IMR-90 (cell line): ENCODE data around the gene SPATA31C1. TPM values are rescaled to one million over a fixed set of nuclear protein-coding genes. Genes with fewer than 3 reads are reported as not detected.

Experiments used
- ATAC-seq: fragments of 200-7000 bp; cut with Tn5 transposase; 2 replicates; pipeline ENCODE4 v1.9.1; 2020; ENCODE audit warnings: low read depth, mild to moderate bottlenecking, moderate library complexity
- BruUV-seq: library from RNA; stranded (reverse); fragments of 400-500 nt; replicated peaks from 2 replicates; lab custom pipeline; 2021; lab: Mats Ljungman, UMichigan
- CTCF ChIA-PET: fragments of 300-600 bp; formaldehyde crosslinking; extraction: SDS; loops from one replicate; lab custom pipeline; 2021; ENCODE audit warnings: antibody characterized with exemption; lab: Yijun Ruan, JAX
- POLR2A ChIA-PET: fragments of 300-600 bp; sonication (Branson Sonifier 250); formaldehyde crosslinking; loops from one replicate; lab custom pipeline; 2022; ENCODE audit warnings: antibody characterized with exemption; ENCODE audit not compliant: unreplicated experiment; lab: Charles Lee
- DNase-seq: peaks from one replicate; pipeline ENCODE4 v3.0.0; 2013
- H2AFZ ChIP-seq: replicated peaks from 2 replicates; pipeline ENCODE3; 2013; ENCODE audit warnings: low read length, mild to moderate bottlenecking; ENCODE audit not compliant: poor library complexity
- H2AK5ac ChIP-seq: 2 replicates; pipeline ENCODE4 v1.6.1; 2013; ENCODE audit warnings: low read depth, low read length, inconsistent platforms
- H2AK9ac ChIP-seq: replicated peaks from 2 replicates; pipeline ENCODE3; 2013; ENCODE audit warnings: mild to moderate bottlenecking, low read depth, low read length, moderate library complexity; ENCODE audit not compliant: poor library complexity
- H2BK120ac ChIP-seq: 2 replicates; pipeline ENCODE4 v1.6.1; 2013; ENCODE audit warnings: low read depth, low read length, inconsistent platforms
- H2BK15ac ChIP-seq: 3 replicates; pipeline ENCODE4 v1.6.1; 2013; ENCODE audit warnings: low read depth, low read length, inconsistent platforms
- H2BK20ac ChIP-seq: 2 replicates; pipeline ENCODE4 v1.6.1; 2013; ENCODE audit warnings: low read depth, mild to moderate bottlenecking, inconsistent platforms, low read length, moderate library complexity
- H2BK5ac ChIP-seq: 2 replicates; pipeline ENCODE4 v1.6.1; 2013; ENCODE audit warnings: mild to moderate bottlenecking, low read depth, low read length, inconsistent platforms; ENCODE audit not compliant: poor library complexity, severe bottlenecking
- H3K14ac ChIP-seq: replicated peaks from 2 replicates; pipeline ENCODE4 v1.6.1; 2013; ENCODE audit warnings: low read depth, low read length, inconsistent platforms
- H3K18ac ChIP-seq: 2 replicates; pipeline ENCODE4 v1.6.1; 2013; ENCODE audit warnings: low read depth, low read length, control low read depth
- H3K23ac ChIP-seq: 2 replicates; pipeline ENCODE4 v1.6.1; 2013; ENCODE audit warnings: low read depth, low read length, inconsistent platforms
- H3K27ac ChIP-seq: 2 replicates; pipeline ENCODE4 v1.5.1; 2013; ENCODE audit warnings: mild to moderate bottlenecking, control low read depth, low read length; ENCODE audit not compliant: insufficient read depth
- H3K27me3 ChIP-seq: 2 replicates; pipeline ENCODE4 v1.6.1; 2013; ENCODE audit warnings: low read length; ENCODE audit not compliant: control insufficient read depth, insufficient read depth
- H3K36me3 ChIP-seq: 2 replicates; pipeline ENCODE4 v1.6.1; 2013; ENCODE audit warnings: low read length, mixed read lengths; ENCODE audit not compliant: control insufficient read depth, insufficient read depth
- H3K4ac ChIP-seq: 2 replicates; pipeline ENCODE4 v1.6.1; 2013; ENCODE audit warnings: low read depth, low read length, inconsistent platforms
- H3K4me1 ChIP-seq: 2 replicates; pipeline ENCODE4 v1.6.1; 2013; ENCODE audit warnings: low read length, mixed read lengths; ENCODE audit not compliant: control insufficient read depth, insufficient read depth
- H3K4me2 ChIP-seq: 2 replicates; pipeline ENCODE4 v1.6.1; 2013; ENCODE audit warnings: low read depth, mild to moderate bottlenecking, control low read depth, low read length, moderate library complexity
- H3K4me3 ChIP-seq: 2 replicates; pipeline ENCODE4 v1.5.1; 2013; ENCODE audit warnings: low read depth, mild to moderate bottlenecking, control low read depth, low read length, moderate library complexity; ENCODE audit not compliant: insufficient read depth
- H3K56ac ChIP-seq: 2 replicates; pipeline ENCODE4 v1.6.1; 2013; ENCODE audit warnings: low read length, inconsistent platforms; ENCODE audit not compliant: insufficient read depth; ENCODE audit errors: extremely low read depth
- H3K79me1 ChIP-seq, 2 experiments: 2 replicates each; pipeline ENCODE4 v1.6.1; 2013; ENCODE audit warnings: low read length in 2 of 2, inconsistent platforms in 1 of 2, low read depth in 1 of 2
- H3K9ac ChIP-seq: 2 replicates; pipeline ENCODE4 v1.6.1; 2013; ENCODE audit warnings: low read depth, low read length, control low read depth
- H3K9me1 ChIP-seq: 2 replicates; pipeline ENCODE4 v1.6.1; 2013; ENCODE audit warnings: low read length, inconsistent platforms; ENCODE audit not compliant: insufficient read depth
- H3K9me3 ChIP-seq: 2 replicates; pipeline ENCODE4 v1.6.1; 2013; ENCODE audit warnings: low read length; ENCODE audit not compliant: control insufficient read depth, insufficient read depth
- H4K20me1 ChIP-seq: 2 replicates; pipeline ENCODE4 v1.6.1; 2013; ENCODE audit warnings: low read length, inconsistent platforms; ENCODE audit not compliant: insufficient read depth
- H4K5ac ChIP-seq: 2 replicates; pipeline ENCODE4 v1.6.1; 2013; ENCODE audit warnings: mild to moderate bottlenecking, low read depth, low read length, control low read depth
- H4K8ac ChIP-seq, 2 experiments: 2 replicates each; pipeline ENCODE4 v1.6.1; 2013; ENCODE audit warnings: low read depth in 2 of 2, low read length in 2 of 2, control low read depth in 1 of 2, inconsistent platforms in 1 of 2
- H4K91ac ChIP-seq: 2 replicates; pipeline ENCODE4 v1.6.1; 2013; ENCODE audit warnings: low read depth, low read length, inconsistent platforms; ENCODE audit not compliant: insufficient read depth
- BHLHE40 ChIP-seq: fragments of 150-350 bp; IDR thresholded peaks from 2 replicates; pipeline ENCODE4 v1.6.1; 2016; ENCODE audit warnings: mild to moderate bottlenecking, low read depth, low read length
- CEBPB ChIP-seq: IDR thresholded peaks from 2 replicates; pipeline ENCODE4 v1.6.1; 2012; ENCODE audit warnings: low read depth, low read length, improper control_type of control experiment
- CHD1 ChIP-seq: IDR thresholded peaks from 2 replicates; pipeline ENCODE4 v1.6.1; 2012; ENCODE audit warnings: low read depth, low read length, improper control_type of control experiment
- CTCF ChIP-seq: conservative IDR thresholded peaks from 2 replicates; pipeline ENCODE4 v1.5.1; 2012; ENCODE audit warnings: mild to moderate bottlenecking, low read depth, low read length, improper control_type of control experiment
- ELK1 ChIP-seq: fragments of 150-350 bp; IDR thresholded peaks from 2 replicates; pipeline ENCODE4 v1.6.1; 2016; ENCODE audit warnings: low read depth, mild to moderate bottlenecking, low read length, moderate library complexity, borderline replicate concordance
- FOS ChIP-seq: fragments of 150-350 bp; IDR thresholded peaks from 2 replicates; pipeline ENCODE4 v1.6.1; 2016; ENCODE audit warnings: low read depth, low read length
- MAFK ChIP-seq: IDR thresholded peaks from 2 replicates; pipeline ENCODE4 v1.6.1; 2012; ENCODE audit warnings: low read depth, low read length, improper control_type of control experiment
- MAZ ChIP-seq: IDR thresholded peaks from 2 replicates; pipeline ENCODE4 v1.6.1; 2012; ENCODE audit warnings: low read depth, mild to moderate bottlenecking, low read length, improper control_type of control experiment, moderate library complexity, borderline replicate concordance
- RAD21 ChIP-seq: IDR thresholded peaks from 2 replicates; pipeline ENCODE4 v1.6.1; 2012; ENCODE audit warnings: low read length, improper control_type of control experiment
- RCOR1 ChIP-seq: IDR thresholded peaks from 2 replicates; pipeline ENCODE4 v1.6.1; 2012; ENCODE audit warnings: mild to moderate bottlenecking, low read length, improper control_type of control experiment; ENCODE audit not compliant: insufficient replicate concordance
- RFX5 ChIP-seq: IDR thresholded peaks from 2 replicates; pipeline ENCODE4 v1.8.0; 2012; ENCODE audit warnings: low read depth, mild to moderate bottlenecking, low read length, moderate library complexity
- SMC3 ChIP-seq: fragments of 150-350 bp; IDR thresholded peaks from 2 replicates; pipeline ENCODE4 v1.6.1; 2016; ENCODE audit warnings: low read depth, mild to moderate bottlenecking, antibody characterized with exemption, low read length, moderate library complexity
- WGBS, 2 experiments: methylation state at CpG; one replicate each; pipeline versions ENCODE4 v1.1.5 to v1.1.7; 2013; ENCODE audit warnings: missing lambda C conversion rate in 2 of 2; ENCODE audit not compliant: insufficient read length in 1 of 2; ENCODE audit errors: extremely low coverage in 2 of 2; 5-methylcytosine and 5-hydroxymethylcytosine counted together
- dilution Hi-C: fragments of 300-500 bp; cut with HindIII; formaldehyde crosslinking; loops from one replicate; pipeline ENCODE4 v1.14.3; 2018; ENCODE audit warnings: low sequenced_read_pairs; ENCODE audit not compliant: unreplicated experiment
- in situ Hi-C: fragments of 300-500 bp; cut with MboI; formaldehyde crosslinking; loops from 3 replicates; pipeline ENCODE4 v1.14.3; 2019; ENCODE audit warnings: low sequenced_read_pairs, inconsistent platforms, mixed read lengths
- intact Hi-C: fragments of 100-400 bp; cut with micrococcal nuclease; formaldehyde crosslinking; loops from 2 replicates; pipeline ENCODE4 v1.10.0; 2022
- polyA plus RNA-seq, 3 experiments: library from polyadenylated mRNA; depleted of rRNA; stranded (reverse); fragments of >200 nt; gene quantifications; 2 replicates each; pipeline ENCODE4 v1.2.3, GENCODE V29; 2012; ENCODE audit warnings: low replicate concordance in 1 of 3
- total RNA-seq: library from RNA; depleted of rRNA; stranded (reverse); fragments of >200 nt; gene quantifications from 2 replicates; pipeline ENCODE4 v1.2.3, GENCODE V29; 2012
- TF ChIP-seq, protein P1 (sequence below): fragments of 150-350 bp; IDR thresholded peaks from 2 replicates; pipeline ENCODE4 v1.6.1; 2017; ENCODE audit warnings: mild to moderate bottlenecking, antibody characterized with exemption, low read length, low read depth

Gene SPATA31C1
- total and polyA plus RNA-seq, 2 of the 4 experiments (the other 2 are of a cell fraction), result not detected

DNA sequence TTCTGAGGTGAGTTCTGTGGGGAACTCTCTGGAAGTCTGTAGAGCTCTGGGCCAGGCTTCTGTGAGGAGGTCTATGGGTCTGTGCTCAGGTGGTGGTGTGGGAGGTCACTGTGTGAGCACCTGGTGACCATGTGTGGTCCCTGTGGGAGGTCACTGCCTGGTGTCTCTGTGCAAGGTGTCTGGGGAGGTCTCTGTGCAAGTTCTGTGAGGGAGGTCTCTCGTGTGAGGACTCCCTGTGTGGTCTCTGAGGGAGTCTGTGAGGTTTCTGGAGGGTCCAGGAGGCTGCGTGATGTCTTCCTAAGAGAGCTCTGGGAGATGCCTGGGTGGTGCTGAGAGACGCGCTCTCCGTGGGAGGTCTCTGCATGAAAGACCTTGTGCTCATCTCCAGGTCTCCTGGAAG, 41.1 kb upstream of the SPATA31C1 start:
- H3K4ac ChIP-seq, result peak overlapping the region; percentile 21; the same call in 1 of the 2 replicates
- in situ Hi-C loops (no loop called here), dilution Hi-C loops (no loop called here), intact Hi-C loops (no loop called here)
- H3K27ac ChIP-seq, result no peak overlapping the region
- ChIA-PET CTCF (no interaction called here), POLR2A (no interaction called here)
- H3K14ac ChIP-seq, result no peak overlapping the region
- H3K23ac ChIP-seq, result no peak overlapping the region
- H2BK20ac ChIP-seq, result no peak overlapping the region
- H2AK9ac ChIP-seq, result no peak overlapping the region
- no peak for TF ChIP-seq RFX5
- no peak for TF ChIP-seq SMC3
- no peak for TF ChIP-seq ELK1
- no peak for TF ChIP-seq RCOR1
- no peak for TF ChIP-seq CEBPB
- TF ChIP-seq FOS, result no peak
- TF ChIP-seq MAFK, result no peak
- TF ChIP-seq MAZ, result no peak
- TF ChIP-seq, protein P1, sequence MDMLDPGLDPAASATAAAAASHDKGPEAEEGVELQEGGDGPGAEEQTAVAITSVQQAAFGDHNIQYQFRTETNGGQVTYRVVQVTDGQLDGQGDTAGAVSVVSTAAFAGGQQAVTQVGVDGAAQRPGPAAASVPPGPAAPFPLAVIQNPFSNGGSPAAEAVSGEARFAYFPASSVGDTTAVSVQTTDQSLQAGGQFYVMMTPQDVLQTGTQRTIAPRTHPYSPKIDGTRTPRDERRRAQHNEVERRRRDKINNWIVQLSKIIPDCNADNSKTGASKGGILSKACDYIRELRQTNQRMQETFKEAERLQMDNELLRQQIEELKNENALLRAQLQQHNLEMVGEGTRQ, result no peak
- no peak for TF ChIP-seq RAD21
- no peak for TF ChIP-seq BHLHE40
- no peak for TF ChIP-seq CHD1
- TF ChIP-seq CTCF, result no peak
- H2BK120ac ChIP-seq, result no peak overlapping the region
- no peak overlapping the region for H4K8ac ChIP-seq
- peaks cover 26% of the 10 kb centered on the region for H3K4me1 ChIP-seq
- H4K5ac ChIP-seq, result no peak overlapping the region
- no CpG with 5 or more reads among the region's 5 CpGs for WGBS, 2 experiments
- no peak overlapping the region for H3K9ac ChIP-seq
- H3K4me2 ChIP-seq, result no peak overlapping the region
- H3K56ac ChIP-seq, result no peak overlapping the region
- H3K4me3 ChIP-seq, result no peak overlapping the region
- peaks cover 10% of the 10 kb centered on the region for H3K9me3 ChIP-seq
- H3K18ac ChIP-seq, result no peak overlapping the region
- 0 out of 2 replicates have a peak overlapping the region, but pooled peaks have one; percentile 10 for H4K91ac ChIP-seq
- ATAC-seq, result no peak
- no peak overlapping the region for H2AFZ ChIP-seq
- H2BK15ac ChIP-seq, result no peak overlapping the region
- peaks cover 8% of the 10 kb centered on the region; the same call in 1 of the 2 replicates for H3K9me1 ChIP-seq
- no TSS peak for BruUV-seq
- no peak overlapping the region for H2BK5ac ChIP-seq
- no peak for DNase-seq
- H3K36me3 ChIP-seq, result no peaks in the 10 kb centered on the region
- H3K79me1 ChIP-seq, result no peaks in the 10 kb centered on the region
- no peak overlapping the region for H2AK5ac ChIP-seq
- H3K27me3 ChIP-seq, result no peaks in the 10 kb centered on the region
- no peaks in the 10 kb centered on the region for H4K20me1 ChIP-seq
